ENCODE measurements around the gene C12orf57.

GRCh38 chr12:6909421-6910145 lies 34.2 kb upstream of the C12orf57 start:
- TF ChIP-seq CTCF (IDR thresholded peaks at IDR 0.05; ENCODE audit: low read depth, low read length) (no peak), MYC (IDR thresholded peaks at IDR 0.05; ENCODE audit: low read depth, low read length) (no peak), MAX (IDR thresholded peaks at IDR 0.05; ENCODE audit: low read depth, low read length) (no peak)

All from NB4 (cell line).